Endothelial cell of hepatic sinusoid (primary cell): ENCODE results near the gene GLRX5.
"Not testable (repeated sequence)": the region's sequence is repeated elsewhere in the genome, so short reads cannot be mapped to it uniquely, and the experiment has no call there.

Source experiments
- in situ Hi-C: cut with HindIII; loops from 2 replicates; pipeline ENCODE4 v1.10.0; 2017; ENCODE audit warnings: low sequenced_read_pairs

GLRX5 gene

GRCh38 chr14:95585953-95586620 lies 51.2 kb downstream of the GLRX5 start:
- in situ Hi-C loops = no loop called here

GRCh38 chr14:95591182-95591581 lies 56.3 kb downstream of the GLRX5 start:
- in situ Hi-C loops = not testable (repeated sequence)
